ENCODE results near the gene SYT2.

GRCh38 chr1:202683029-202683428, 27.2 kb downstream of the SYT2 start:
- no peak for TF ChIP-seq POLR2A (IDR thresholded peaks at IDR 0.05)
- no peak for TF ChIP-seq CTCF (IDR thresholded peaks at IDR 0.05)

Measured in gastroesophageal sphincter (tissue), 3 donors.